Measurements from ENCODE around the gene CDH4. TPM values are rescaled to one million over a fixed set of nuclear protein-coding genes. Genes with fewer than 3 reads are reported as not detected.

Gene CDH4
- total RNA-seq, 1 donor, result 0.18 TPM

- DNase-seq (ENCODE audit: low read depth), result no peak
- no peak overlapping the region for H3K4me3 ChIP-seq (ENCODE audit: low read depth, low read length)
- no peak for TF ChIP-seq CTCF (IDR thresholded peaks at IDR 0.05; ENCODE audit: insufficient read depth, low read length)
These were observed 321.6 kb downstream of the CDH4 start for GRCh38 chr20:61573415-61574305.

- DNase-seq (ENCODE audit: low read depth), result no peak
- TF ChIP-seq CTCF (IDR thresholded peaks at IDR 0.05; ENCODE audit: insufficient read depth, low read length), result no peak
- no peak overlapping the region for H3K4me3 ChIP-seq (ENCODE audit: low read depth, low read length)
These were observed 323.3 kb downstream of the CDH4 start for GRCh38 chr20:61575151-61575937.

- no peak overlapping the region for H3K4me3 ChIP-seq (ENCODE audit: low read depth, low read length)
- DNase-seq (ENCODE audit: low read depth), result no peak
- TF ChIP-seq CTCF (IDR thresholded peaks at IDR 0.05; ENCODE audit: insufficient read depth, low read length), result no peak
These were observed 324.3 kb downstream of the CDH4 start for GRCh38 chr20:61576372-61576771.

- H3K4me3 ChIP-seq (ENCODE audit: low read depth, low read length), result no peak overlapping the region
- TF ChIP-seq CTCF (IDR thresholded peaks at IDR 0.05; ENCODE audit: insufficient read depth, low read length), result no peak
- no peak for DNase-seq (ENCODE audit: low read depth)
These were observed 325.0 kb downstream of the CDH4 start for GRCh38 chr20:61577065-61577464.

- H3K4me3 ChIP-seq (ENCODE audit: low read depth, low read length), result no peak overlapping the region
- no peak for TF ChIP-seq CTCF (IDR thresholded peaks at IDR 0.05; ENCODE audit: insufficient read depth, low read length)
- no peak for DNase-seq (ENCODE audit: low read depth)
These were observed 327.8 kb downstream of the CDH4 start for GRCh38 chr20:61579908-61580307.

- TF ChIP-seq CTCF (IDR thresholded peaks at IDR 0.05; ENCODE audit: insufficient read depth, low read length), result no peak
- no peak overlapping the region for H3K4me3 ChIP-seq (ENCODE audit: low read depth, low read length)
- DNase-seq (ENCODE audit: low read depth), result no peak
These were observed 329.1 kb downstream of the CDH4 start for GRCh38 chr20:61580958-61581824.
